Suppressor macrophage treated with lipopolysaccharide for 4 hours (primary cell): Measurements from ENCODE around the gene KRT80.

Experiments
- DNase-seq: peaks from one replicate; pipeline ENCODE4 v3.0.0-alpha.2; 2020

The KRT80 gene

GRCh38 chr12:52210186-52210924 lies 18.5 kb upstream of the KRT80 start:
- peak; percentile 61 for DNase-seq

- DNase-seq = no peak
Measured at GRCh38 chr12:52209321-52209720, 17.5 kb upstream of the KRT80 start.

GRCh38 chr12:52208424-52209165 lies 16.8 kb upstream of the KRT80 start:
- DNase-seq = no peak

GRCh38 chr12:52207895-52208294 lies 16.1 kb upstream of the KRT80 start:
- DNase-seq = no peak

- DNase-seq = no peak
Measured at GRCh38 chr12:52207106-52207505, 15.3 kb upstream of the KRT80 start.

GRCh38 chr12:52206304-52207040 lies 14.7 kb upstream of the KRT80 start:
- DNase-seq = no peak

- DNase-seq = no peak
Measured at GRCh38 chr12:52205612-52206303, 13.9 kb upstream of the KRT80 start.

GRCh38 chr12:52204931-52205505 lies 13.2 kb upstream of the KRT80 start:
- DNase-seq = no peak

- DNase-seq = no peak
Measured at GRCh38 chr12:52204095-52204930, 12.5 kb upstream of the KRT80 start.

GRCh38 chr12:52203079-52203921 lies 11.5 kb upstream of the KRT80 start:
- peak; percentile 94 for DNase-seq

- no peak for DNase-seq
Measured at GRCh38 chr12:52202361-52203078, 10.7 kb upstream of the KRT80 start.

- no peak for DNase-seq
Measured at GRCh38 chr12:52201451-52201839, 9.6 kb upstream of the KRT80 start.

GRCh38 chr12:52200781-52201450 lies 9.1 kb upstream of the KRT80 start:
- no peak for DNase-seq

GRCh38 chr12:52200086-52200780 lies 8.4 kb upstream of the KRT80 start:
- no peak for DNase-seq

- no peak for DNase-seq
Measured at GRCh38 chr12:52199294-52199919, 7.6 kb upstream of the KRT80 start.

- peak; percentile 60 for DNase-seq
Measured at GRCh38 chr12:52198454-52199215, 6.8 kb upstream of the KRT80 start.
